ENCODE data around the gene TNNC1.

TNNC1 gene

DNA sequence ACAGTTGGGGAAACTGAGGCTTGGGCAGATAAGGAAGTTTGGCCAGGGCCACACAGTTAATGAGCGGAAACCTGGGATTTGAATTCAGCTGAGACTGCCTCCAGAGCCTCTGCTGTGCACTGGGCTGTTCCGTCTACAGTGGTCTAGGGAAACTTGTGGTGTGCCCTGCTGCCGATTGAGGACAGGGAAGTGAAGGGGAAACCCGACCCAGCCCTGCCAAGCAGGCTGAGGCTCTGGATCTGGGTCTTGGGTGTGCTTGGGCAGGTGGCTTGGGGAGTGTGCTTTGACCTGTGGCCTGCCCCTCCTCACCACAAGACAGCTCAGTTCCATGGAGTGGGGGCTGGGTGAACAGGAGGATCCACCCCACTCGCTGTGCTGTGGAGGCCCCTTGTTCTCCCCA is 19.2 kb upstream of the TNNC1 start:
- no peak for TF ChIP-seq ZNF384 (IDR thresholded peaks at IDR 0.05)
- TF ChIP-seq FOXA1 (IDR thresholded peaks at IDR 0.05) = no peak
- TF ChIP-seq ARNT (IDR thresholded peaks at IDR 0.05) = no peak
- TF ChIP-seq LEF1 (IDR thresholded peaks at IDR 0.05; ENCODE audit: borderline replicate concordance) = no peak
- no peak for TF ChIP-seq L3MBTL2 (conservative IDR thresholded peaks at IDR 0.05)
- ChIA-PET POLR2A (no interaction called here), CTCF (no interaction called here)
- no peak for DNase-seq (ENCODE audit: extremely low spot score)

DNA sequence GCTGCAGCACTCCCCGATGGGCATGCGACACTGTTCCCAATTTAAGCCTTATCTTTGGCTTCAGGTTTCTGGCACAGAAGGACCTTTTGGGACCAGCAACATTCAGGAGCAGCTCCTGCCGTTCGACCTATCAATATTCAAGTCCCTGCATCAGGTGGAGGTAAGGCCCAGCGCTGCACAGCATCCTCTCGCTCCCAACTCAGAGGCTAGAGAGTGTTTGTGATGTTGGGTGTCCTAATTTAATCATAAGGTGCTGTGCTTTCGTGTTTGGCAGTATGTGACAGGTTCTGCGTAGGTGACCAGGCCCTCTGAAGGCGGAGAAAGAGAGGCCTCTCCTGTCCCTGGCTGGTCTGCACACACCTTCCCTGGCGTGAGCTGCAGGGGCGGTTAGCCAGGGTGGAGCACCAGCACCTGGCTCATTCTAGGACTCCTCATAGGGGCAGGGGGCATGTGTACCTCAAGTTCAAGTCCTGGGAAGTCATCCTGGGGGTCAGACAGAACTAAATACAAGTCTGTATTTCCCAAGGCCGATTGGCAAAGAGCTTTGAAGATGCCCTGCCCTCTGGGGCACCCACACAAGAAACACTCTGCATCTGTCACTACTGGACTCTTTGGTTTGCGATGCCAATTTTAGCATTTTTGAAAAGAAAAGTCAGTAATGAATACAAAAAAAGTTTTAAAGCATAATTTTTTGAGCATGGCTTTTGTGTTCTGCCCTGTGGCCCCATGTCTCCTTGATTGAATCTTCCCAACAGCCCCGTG is 18.6 kb upstream of the TNNC1 start:
- ChIA-PET CTCF (interaction anchor here (0.9 kb wide), 1 partner anchor 46 kb away, joined by 3 read pairs; no protein-coding TSS in a partner anchor), POLR2A (no interaction called here)
- TF ChIP-seq ARNT (IDR thresholded peaks at IDR 0.05) (no peak), CTBP1 (IDR thresholded peaks at IDR 0.05; ENCODE audit: borderline replicate concordance) (no peak), FOXM1 (IDR thresholded peaks at IDR 0.05; ENCODE audit: borderline replicate concordance) (no peak), FOXK2 (IDR thresholded peaks at IDR 0.05) (no peak), HDGF (IDR thresholded peaks at IDR 0.05; ENCODE audit: borderline replicate concordance) (no peak), ZNF384 (IDR thresholded peaks at IDR 0.05) (no peak), BHLHE40 (IDR thresholded peaks at IDR 0.05; ENCODE audit: borderline replicate concordance) (no peak), PKNOX1 (IDR thresholded peaks at IDR 0.05) (no peak), FOXA1 (IDR thresholded peaks at IDR 0.05) (no peak), TARDBP (IDR thresholded peaks at IDR 0.05) (no peak), SUZ12 (IDR thresholded peaks at IDR 0.05) (no peak), ELF4 (IDR thresholded peaks at IDR 0.05) (no peak), LEF1 (IDR thresholded peaks at IDR 0.05; ENCODE audit: borderline replicate concordance) (no peak), NFRKB (IDR thresholded peaks at IDR 0.05) (no peak), SP1 (IDR thresholded peaks at IDR 0.05) (no peak), L3MBTL2 (conservative IDR thresholded peaks at IDR 0.05) (no peak)
- no peak for DNase-seq (ENCODE audit: extremely low spot score)

DNA sequence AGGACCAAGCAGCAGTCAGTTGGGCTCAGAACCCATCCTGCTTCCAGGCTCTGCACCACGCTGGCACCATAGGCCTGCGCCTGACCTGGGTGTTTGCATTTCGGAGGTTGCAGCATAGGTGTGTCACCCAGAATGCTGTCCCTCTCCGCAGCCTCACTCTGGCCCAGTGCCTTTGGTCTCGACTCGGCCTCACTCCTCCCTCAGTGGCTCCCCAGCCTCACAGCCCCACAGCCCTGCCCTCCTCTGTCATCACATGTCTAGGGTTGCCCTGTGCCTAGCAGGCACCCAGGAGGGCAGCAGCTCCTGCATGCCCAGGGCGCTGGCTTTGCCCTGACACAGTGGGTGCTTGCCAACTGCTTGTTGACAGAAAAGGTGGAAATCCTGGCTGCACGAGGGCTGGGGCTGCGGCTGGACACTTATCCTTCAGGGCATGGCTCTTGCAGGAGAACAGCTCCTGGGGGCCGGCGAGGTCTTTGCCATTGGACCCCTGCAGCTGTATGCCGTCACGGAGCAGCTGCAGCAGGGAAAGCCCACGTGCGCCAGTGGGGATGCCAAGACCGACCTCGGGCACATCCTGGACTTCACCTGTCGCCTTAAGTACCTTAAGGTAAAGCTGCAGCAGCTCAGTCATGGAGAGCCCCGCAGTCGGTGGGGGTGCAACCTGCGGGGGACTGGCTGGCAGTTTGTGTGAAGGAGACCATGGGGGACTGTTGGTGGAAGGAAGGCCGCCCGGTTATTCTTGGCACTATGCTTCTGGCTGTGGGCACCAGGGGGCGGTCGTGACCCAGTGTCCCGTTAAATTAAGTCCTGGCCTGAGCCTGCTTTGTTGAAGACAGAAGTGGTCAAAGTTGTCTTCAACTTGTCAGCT is 17.8 kb upstream of the TNNC1 start:
- DNase-seq (ENCODE audit: extremely low spot score) = peak; percentile 60
- ChIA-PET CTCF (interaction anchor here (0.9 kb wide), 1 partner anchor 46 kb away, joined by 3 read pairs; no protein-coding TSS in a partner anchor), POLR2A (no interaction called here)
- TF ChIP-seq HDGF (IDR thresholded peaks at IDR 0.05; ENCODE audit: borderline replicate concordance) (no peak), ZNF384 (IDR thresholded peaks at IDR 0.05) (no peak), SP1 (IDR thresholded peaks at IDR 0.05) (no peak), FOXK2 (IDR thresholded peaks at IDR 0.05) (no peak), FOXA1 (IDR thresholded peaks at IDR 0.05) (no peak)

DNA sequence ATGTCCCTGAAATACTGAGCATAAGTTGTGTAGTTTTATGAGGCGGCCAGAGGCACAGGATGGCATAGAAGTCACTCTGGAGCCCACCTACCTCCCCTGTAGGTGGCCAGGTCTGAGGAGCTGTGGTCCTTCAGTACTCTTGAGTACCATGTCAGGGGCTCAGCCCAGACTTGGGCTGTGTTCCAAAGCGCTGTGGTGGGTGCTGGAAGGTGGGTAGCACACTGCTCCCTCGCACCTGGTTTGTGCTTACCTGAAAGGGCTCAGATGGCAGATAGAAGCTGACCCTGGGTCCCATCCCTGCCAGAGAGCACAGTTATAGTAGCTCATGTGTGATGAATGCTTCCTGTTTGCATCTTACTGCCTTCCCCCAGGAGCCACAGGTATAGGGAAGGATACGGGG is 17.1 kb upstream of the TNNC1 start:
- TF ChIP-seq FOXM1 (IDR thresholded peaks at IDR 0.05; ENCODE audit: borderline replicate concordance) (no peak), PKNOX1 (IDR thresholded peaks at IDR 0.05) (no peak), FOXA1 (IDR thresholded peaks at IDR 0.05) (no peak), SP1 (IDR thresholded peaks at IDR 0.05) (no peak), NFRKB (IDR thresholded peaks at IDR 0.05) (no peak), ELF4 (IDR thresholded peaks at IDR 0.05) (no peak), HDGF (IDR thresholded peaks at IDR 0.05; ENCODE audit: borderline replicate concordance) (no peak), ARNT (IDR thresholded peaks at IDR 0.05) (no peak), BHLHE40 (IDR thresholded peaks at IDR 0.05; ENCODE audit: borderline replicate concordance) (no peak), TARDBP (IDR thresholded peaks at IDR 0.05) (no peak), CTBP1 (IDR thresholded peaks at IDR 0.05; ENCODE audit: borderline replicate concordance) (no peak), L3MBTL2 (conservative IDR thresholded peaks at IDR 0.05) (no peak), SUZ12 (IDR thresholded peaks at IDR 0.05) (no peak), ZNF384 (IDR thresholded peaks at IDR 0.05) (no peak), LEF1 (IDR thresholded peaks at IDR 0.05; ENCODE audit: borderline replicate concordance) (no peak), FOXK2 (IDR thresholded peaks at IDR 0.05) (no peak)
- POLR2A ChIA-PET = interaction anchor here (1.1 kb wide), 1 partner anchor 16 kb away, joined by 3 read pairs; no protein-coding TSS in a partner anchor
- no peak for DNase-seq (ENCODE audit: extremely low spot score)
- CTCF ChIA-PET = interaction anchor here (0.6 to 1.4 kb wide), 2 partner anchors 11 to 17 kb away, joined by 3 to 5 read pairs; no protein-coding TSS in a partner anchor

DNA sequence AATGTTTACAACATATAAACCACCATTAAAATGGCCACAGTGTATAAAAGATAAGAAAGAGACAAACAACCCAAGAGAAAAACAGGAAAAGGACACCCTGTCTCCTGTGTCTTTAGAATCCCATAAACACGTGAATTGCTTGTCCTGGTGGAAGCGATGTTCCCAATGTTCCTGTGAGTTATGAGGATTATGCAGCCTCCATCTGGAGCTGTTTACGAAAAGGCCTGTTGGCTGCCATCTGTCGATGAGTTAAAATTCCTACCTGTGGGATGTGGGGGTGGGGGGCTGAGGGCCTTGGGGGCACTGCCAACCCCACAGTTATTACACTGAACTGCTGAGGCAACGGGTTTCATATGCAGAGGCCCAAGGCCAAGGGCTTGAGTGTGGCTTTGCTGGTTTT is 15.2 kb upstream of the TNNC1 start:
- ChIA-PET POLR2A (no interaction called here), CTCF (interaction anchor here (0.6 kb wide), 1 partner anchor 23 kb away, joined by 4 read pairs; no protein-coding TSS in a partner anchor)
- no peak for TF ChIP-seq SP1 (IDR thresholded peaks at IDR 0.05)
- TF ChIP-seq BHLHE40 (IDR thresholded peaks at IDR 0.05; ENCODE audit: borderline replicate concordance) = no peak
- no peak for TF ChIP-seq ZNF384 (IDR thresholded peaks at IDR 0.05)
- TF ChIP-seq SUZ12 (IDR thresholded peaks at IDR 0.05) = no peak
- TF ChIP-seq FOXM1 (IDR thresholded peaks at IDR 0.05; ENCODE audit: borderline replicate concordance) = no peak
- no peak for TF ChIP-seq FOXK2 (IDR thresholded peaks at IDR 0.05)
- TF ChIP-seq PKNOX1 (IDR thresholded peaks at IDR 0.05) = no peak
- no peak for TF ChIP-seq TARDBP (IDR thresholded peaks at IDR 0.05)
- TF ChIP-seq CTBP1 (IDR thresholded peaks at IDR 0.05; ENCODE audit: borderline replicate concordance) = no peak
- no peak for TF ChIP-seq L3MBTL2 (conservative IDR thresholded peaks at IDR 0.05)
- TF ChIP-seq ARNT (IDR thresholded peaks at IDR 0.05) = no peak
- TF ChIP-seq NFRKB (IDR thresholded peaks at IDR 0.05) = no peak
- no peak for TF ChIP-seq LEF1 (IDR thresholded peaks at IDR 0.05; ENCODE audit: borderline replicate concordance)
- TF ChIP-seq ELF4 (IDR thresholded peaks at IDR 0.05) = no peak
- TF ChIP-seq FOXA1 (IDR thresholded peaks at IDR 0.05) = no peak
- no peak for DNase-seq (ENCODE audit: extremely low spot score)
